KOPT-K1 (cell line): ENCODE measurements around the gene ERC1.

Source experiments
- H3K27ac ChIP-seq: fragments of 200-600 bp; sonication (generic); 2 replicates; pipeline ENCODE4 v1.5.1; 2016; ENCODE audit warnings: antibody characterized with exemption, mild to moderate bottlenecking, low read depth, low read length; ENCODE audit not compliant: poor library complexity, severe bottlenecking
- H3K36me3 ChIP-seq: fragments of 200-600 bp; sonication (generic); 2 replicates; pipeline ENCODE4 v1.5.1; 2017; ENCODE audit warnings: antibody characterized with exemption, mild to moderate bottlenecking, low read length, moderate library complexity; ENCODE audit not compliant: insufficient read depth
- H3K9me3 ChIP-seq: fragments of 200-600 bp; sonication (generic); 2 replicates; pipeline ENCODE4 v1.5.1; 2017; ENCODE audit warnings: antibody characterized with exemption, low read length, mild to moderate bottlenecking; ENCODE audit not compliant: insufficient read depth, poor library complexity, severe bottlenecking

Gene ERC1

GRCh38 chr12:1382151-1382550 lies 391.1 kb downstream of the ERC1 start:
- H3K27ac ChIP-seq: no peak overlapping the region
- no peaks in the 10 kb centered on the region for H3K36me3 ChIP-seq
- H3K9me3 ChIP-seq: no peaks in the 10 kb centered on the region

GRCh38 chr12:1382826-1383225 lies 391.8 kb downstream of the ERC1 start:
- Histone ChIP-seq H3K36me3 (no peaks in the 10 kb centered on the region), H3K9me3 (no peaks in the 10 kb centered on the region), H3K27ac (no peak overlapping the region)

GRCh38 chr12:1383758-1384157 lies 392.7 kb downstream of the ERC1 start:
- H3K9me3 ChIP-seq: no peaks in the 10 kb centered on the region
- H3K36me3 ChIP-seq: no peaks in the 10 kb centered on the region
- H3K27ac ChIP-seq: no peak overlapping the region

GRCh38 chr12:1384910-1385309 lies 393.9 kb downstream of the ERC1 start:
- Histone ChIP-seq H3K9me3 (no peaks in the 10 kb centered on the region), H3K27ac (no peak overlapping the region), H3K36me3 (no peaks in the 10 kb centered on the region)

GRCh38 chr12:1391722-1392121 lies 400.7 kb downstream of the ERC1 start:
- Histone ChIP-seq H3K27ac (no peak overlapping the region), H3K36me3 (no peaks in the 10 kb centered on the region), H3K9me3 (no peaks in the 10 kb centered on the region)

- H3K27ac ChIP-seq: no peak overlapping the region
- H3K36me3 ChIP-seq: no peaks in the 10 kb centered on the region
- H3K9me3 ChIP-seq: no peaks in the 10 kb centered on the region
Measured at GRCh38 chr12:1395421-1395955, 404.5 kb downstream of the ERC1 start.

- Histone ChIP-seq H3K36me3 (no peaks in the 10 kb centered on the region), H3K27ac (no peak overlapping the region), H3K9me3 (no peaks in the 10 kb centered on the region)
Measured at GRCh38 chr12:1398673-1399072, 407.6 kb downstream of the ERC1 start.

- Histone ChIP-seq H3K36me3 (no peaks in the 10 kb centered on the region), H3K27ac (no peak overlapping the region), H3K9me3 (no peaks in the 10 kb centered on the region)
Measured at GRCh38 chr12:1401891-1402290, 410.9 kb downstream of the ERC1 start.

- H3K27ac ChIP-seq: no peak overlapping the region
- H3K9me3 ChIP-seq: no peaks in the 10 kb centered on the region
- H3K36me3 ChIP-seq: no peaks in the 10 kb centered on the region
Measured at GRCh38 chr12:1403417-1403816, 412.4 kb downstream of the ERC1 start.

- Histone ChIP-seq H3K27ac (no peak overlapping the region), H3K36me3 (no peaks in the 10 kb centered on the region), H3K9me3 (no peaks in the 10 kb centered on the region)
Measured at GRCh38 chr12:1405619-1406018, 414.6 kb downstream of the ERC1 start.

GRCh38 chr12:1410794-1411193 lies 419.8 kb downstream of the ERC1 start:
- Histone ChIP-seq H3K9me3 (no peaks in the 10 kb centered on the region), H3K36me3 (no peaks in the 10 kb centered on the region), H3K27ac (no peak overlapping the region)

GRCh38 chr12:1413930-1414329 lies 422.9 kb downstream of the ERC1 start:
- Histone ChIP-seq H3K9me3 (no peaks in the 10 kb centered on the region), H3K36me3 (no peaks in the 10 kb centered on the region), H3K27ac (no peak overlapping the region)

- Histone ChIP-seq H3K9me3 (peaks cover 28% of the 10 kb centered on the region), H3K36me3 (no peaks in the 10 kb centered on the region), H3K27ac (no peak overlapping the region)
Measured at GRCh38 chr12:1418144-1418543, 427.1 kb downstream of the ERC1 start.

- Histone ChIP-seq H3K36me3 (no peaks in the 10 kb centered on the region), H3K27ac (no peak overlapping the region), H3K9me3 (peaks cover 29% of the 10 kb centered on the region)
Measured at GRCh38 chr12:1419849-1420371, 428.9 kb downstream of the ERC1 start.

- no peak overlapping the region for H3K27ac ChIP-seq
- peaks cover 29% of the 10 kb centered on the region for H3K9me3 ChIP-seq
- no peaks in the 10 kb centered on the region for H3K36me3 ChIP-seq
Measured at GRCh38 chr12:1421091-1421846, 430.2 kb downstream of the ERC1 start.
